ENCODE data around the gene MAML3. TPM values are rescaled to one million over a fixed set of nuclear protein-coding genes. Genes with fewer than 3 reads are reported as not detected.

Gene MAML3
- total RNA-seq, 2 experiments from 2014 or later = 2.5 to 2.6 TPM

GRCh38 chr4:140070366-140070765, 83.6 kb downstream of the MAML3 start:
- Mint-ChIP-seq H3K36me3 (ENCODE audit: low read depth) (no peaks in the 10 kb centered on the region), H3K4me1 (peaks cover 38% of the 10 kb centered on the region), H3K4me3 (peak overlapping the region; percentile 2), H3K27ac (peak overlapping the region; percentile 34), H3K9me3 (no peaks in the 10 kb centered on the region), H3K27me3 (peaks cover 39% of the 10 kb centered on the region)
- no peak for DNase-seq
- ChIA-PET CTCF (interaction anchor here (0.9 to 3.1 kb wide), 5 partner anchors 18 to 183 kb away, joined by 3 to 27 read pairs (median 4); no protein-coding TSS in a partner anchor), POLR2A (interaction anchor here (0.7 to 1.7 kb wide), 8 partner anchors 16 to 83 kb away, joined by 3 to 10 read pairs (median 4); no protein-coding TSS in a partner anchor)

DNA sequence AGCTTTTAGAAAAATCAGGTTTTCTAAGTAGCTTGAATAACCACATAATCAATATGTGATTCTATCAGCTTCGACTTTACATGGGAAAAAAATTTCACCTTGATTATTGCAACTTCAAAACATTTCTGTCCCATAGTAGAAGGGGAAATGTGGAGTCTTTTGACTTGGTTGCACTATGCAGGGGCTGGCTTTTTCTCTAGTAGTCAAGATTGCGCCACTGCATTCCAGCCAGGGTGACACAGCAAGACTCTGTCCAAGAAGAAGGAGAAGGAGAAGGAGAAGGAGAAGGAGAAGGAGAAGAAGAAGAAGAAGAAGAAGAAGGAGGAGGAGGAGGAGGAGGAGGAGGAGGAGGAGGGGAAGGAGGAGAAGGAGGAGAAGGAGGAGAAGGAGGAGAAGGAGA, 84.9 kb downstream of the MAML3 start:
- CTCF ChIA-PET = no interaction called here
- H3K4me3 Mint-ChIP-seq = no peak overlapping the region
- POLR2A ChIA-PET = no interaction called here

DNA sequence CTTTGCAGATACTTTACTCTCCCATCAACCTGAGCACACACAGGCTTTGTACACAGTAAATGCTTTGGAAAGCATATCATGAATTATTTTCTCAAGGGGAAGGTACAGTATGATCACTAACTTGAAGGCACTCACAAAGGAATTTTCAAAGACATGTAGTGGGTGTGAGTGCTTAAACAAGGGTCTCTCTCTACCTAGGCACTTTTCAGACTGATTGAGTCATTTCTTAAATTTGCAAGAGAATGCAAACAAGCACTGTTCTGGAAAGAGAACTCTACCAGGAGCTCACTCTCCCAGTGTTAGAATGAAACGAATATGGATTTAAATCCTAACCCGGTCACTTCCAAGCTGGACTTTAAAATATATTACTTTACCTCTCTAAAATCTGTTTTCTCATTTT, 85.7 kb downstream of the MAML3 start:
- Mint-ChIP-seq H3K27me3 (peaks cover 45% of the 10 kb centered on the region), H3K27ac (no peak overlapping the region), H3K4me1 (peaks cover 32% of the 10 kb centered on the region), H3K36me3 (ENCODE audit: low read depth) (no peaks in the 10 kb centered on the region), H3K4me3 (no peak overlapping the region), H3K9me3 (no peaks in the 10 kb centered on the region)
- CTCF ChIA-PET = no interaction called here
- no peak for DNase-seq
- POLR2A ChIA-PET = no interaction called here

More for the DNA sequence above, 84.9 kb downstream of the MAML3 start:
- Mint-ChIP-seq H3K36me3 (ENCODE audit: low read depth) (no peaks in the 10 kb centered on the region), H3K9me3 (no peaks in the 10 kb centered on the region), H3K27ac (no peak overlapping the region), H3K4me1 (peaks cover 38% of the 10 kb centered on the region), H3K27me3 (peaks cover 45% of the 10 kb centered on the region)
- no peak for DNase-seq

DNA sequence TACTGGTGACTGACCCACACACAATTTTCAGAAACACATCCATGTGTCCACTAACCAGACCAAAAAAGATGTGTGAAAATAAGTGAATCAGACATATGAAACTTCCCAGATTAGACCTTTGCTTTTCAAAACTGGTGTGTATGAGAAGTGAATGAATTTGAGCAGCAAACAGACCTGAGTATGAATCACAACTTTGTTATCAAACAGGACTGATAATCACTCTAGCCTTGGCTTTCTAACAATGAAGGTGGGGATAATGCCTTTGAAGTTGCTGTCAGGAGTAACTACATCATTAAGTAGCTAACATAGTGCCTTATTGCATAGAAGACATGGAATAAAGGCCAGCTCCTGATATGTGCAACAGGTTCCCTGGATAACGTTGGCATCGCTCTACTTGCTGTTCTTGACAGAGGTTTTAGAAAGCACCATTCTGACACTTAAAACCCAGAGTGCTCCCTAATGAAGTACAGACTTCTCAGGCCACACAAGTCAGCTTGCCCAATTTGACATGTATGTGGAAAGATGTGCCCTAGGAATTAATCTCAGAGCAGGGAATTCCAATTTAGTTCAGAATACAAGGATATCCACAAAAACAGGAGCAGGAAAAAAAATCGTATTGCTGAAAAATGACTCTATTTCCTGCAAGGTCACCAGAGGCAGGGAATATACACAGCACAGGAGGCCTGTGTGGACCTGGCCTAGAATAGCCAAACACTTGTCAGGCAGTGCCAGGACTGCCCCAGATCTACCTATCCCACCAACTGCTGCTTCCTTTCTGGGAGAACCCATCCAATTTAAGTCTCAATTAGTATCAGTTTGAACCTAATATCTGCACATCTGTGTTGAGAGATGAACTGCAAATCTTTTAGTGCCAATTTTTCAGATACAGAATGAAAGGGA, 87.7 kb downstream of the MAML3 start:
- CTCF ChIA-PET = no interaction called here
- peaks cover 52% of the 10 kb centered on the region for H3K27me3 Mint-ChIP-seq
- no peak overlapping the region for H3K4me3 Mint-ChIP-seq
- H3K4me1 Mint-ChIP-seq = peaks cover 14% of the 10 kb centered on the region
- no peaks in the 10 kb centered on the region for H3K9me3 Mint-ChIP-seq
- no peak for DNase-seq
- POLR2A ChIA-PET = no interaction called here
- no peak overlapping the region for H3K27ac Mint-ChIP-seq
- H3K36me3 Mint-ChIP-seq (ENCODE audit: low read depth) = no peaks in the 10 kb centered on the region

DNA sequence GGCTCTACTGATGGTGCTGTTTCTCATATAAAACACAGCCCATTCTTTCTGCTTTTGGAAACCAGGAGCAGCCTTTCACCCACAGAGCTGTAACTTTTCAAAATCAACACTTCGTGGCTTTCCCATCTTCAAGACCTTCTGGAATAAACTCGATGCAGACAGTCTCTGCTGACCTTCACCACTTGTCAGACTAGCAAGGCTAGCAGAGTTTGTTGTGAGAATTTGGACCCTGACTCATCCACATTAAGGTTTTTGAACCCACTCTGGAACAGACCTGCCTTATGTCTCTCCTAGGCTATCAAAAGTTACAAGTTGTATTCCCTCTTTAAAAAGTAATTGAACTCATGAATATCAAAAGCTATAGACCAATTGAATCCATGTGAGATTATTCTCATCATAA, 88.6 kb downstream of the MAML3 start:
- Mint-ChIP-seq H3K36me3 (ENCODE audit: low read depth) (no peaks in the 10 kb centered on the region), H3K27ac (no peak overlapping the region), H3K27me3 (peaks cover 59% of the 10 kb centered on the region), H3K4me3 (no peak overlapping the region), H3K4me1 (peaks cover 5% of the 10 kb centered on the region), H3K9me3 (no peaks in the 10 kb centered on the region)
- ChIA-PET CTCF (interaction anchor here (0.6 kb wide), 1 partner anchor 412 kb away, joined by 3 read pairs; no protein-coding TSS in a partner anchor), POLR2A (no interaction called here)
- DNase-seq = no peak

DNA sequence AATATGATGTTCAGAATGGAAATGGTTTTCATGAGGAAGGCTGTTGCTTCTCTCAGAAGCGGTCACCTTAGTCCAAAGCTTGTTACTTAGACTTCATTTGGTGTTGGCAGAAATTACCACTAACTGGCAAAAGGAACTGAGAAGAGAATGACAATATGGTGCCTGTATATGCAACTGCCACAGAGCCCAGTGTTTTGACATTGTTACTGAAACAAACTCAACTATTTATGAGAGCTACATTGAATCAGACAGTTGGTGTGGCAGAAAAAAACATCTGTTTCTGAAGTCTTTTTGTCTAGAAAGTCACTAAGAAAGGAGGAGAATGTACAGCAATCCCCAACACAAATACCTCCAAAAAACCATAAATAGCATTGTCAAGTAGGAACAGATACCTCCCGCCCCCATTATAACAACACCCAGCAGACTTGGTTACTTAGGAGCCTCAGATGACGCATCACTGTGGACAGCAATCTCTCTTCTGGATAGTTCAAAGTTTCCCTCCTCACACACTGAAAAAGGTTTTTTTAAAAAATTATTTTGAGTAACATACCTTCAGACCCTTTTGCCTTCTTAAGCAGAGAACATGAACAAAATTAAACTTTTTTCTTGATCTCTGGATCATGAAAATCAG, 92.2 kb downstream of the MAML3 start:
- ChIA-PET CTCF (no interaction called here), POLR2A (no interaction called here)
- no peak overlapping the region for H3K4me3 Mint-ChIP-seq
- no peak overlapping the region for H3K27ac Mint-ChIP-seq
- no peak for DNase-seq
- peaks cover 2% of the 10 kb centered on the region for H3K4me1 Mint-ChIP-seq
- H3K36me3 Mint-ChIP-seq (ENCODE audit: low read depth) = no peaks in the 10 kb centered on the region
- H3K9me3 Mint-ChIP-seq = no peaks in the 10 kb centered on the region
- H3K27me3 Mint-ChIP-seq = peaks cover 57% of the 10 kb centered on the region

- DNase-seq = no peak
- ChIA-PET POLR2A (no interaction called here), CTCF (no interaction called here)
- H3K27ac Mint-ChIP-seq = no peak overlapping the region
- H3K4me3 Mint-ChIP-seq = no peak overlapping the region
- H3K4me1 Mint-ChIP-seq = peaks cover 2% of the 10 kb centered on the region
- H3K27me3 Mint-ChIP-seq = peaks cover 56% of the 10 kb centered on the region
- no peaks in the 10 kb centered on the region for H3K36me3 Mint-ChIP-seq (ENCODE audit: low read depth)
- H3K9me3 Mint-ChIP-seq = no peaks in the 10 kb centered on the region
Measured at GRCh38 chr4:140061194-140061593, 92.8 kb downstream of the MAML3 start.

- ChIA-PET POLR2A (no interaction called here), CTCF (no interaction called here)
- H3K27ac Mint-ChIP-seq = no peak overlapping the region
- no peak overlapping the region for H3K4me3 Mint-ChIP-seq
- H3K4me1 Mint-ChIP-seq = peaks cover 9% of the 10 kb centered on the region
- no peak for DNase-seq
- H3K9me3 Mint-ChIP-seq = no peaks in the 10 kb centered on the region
- H3K27me3 Mint-ChIP-seq = peaks cover 56% of the 10 kb centered on the region
- H3K36me3 Mint-ChIP-seq (ENCODE audit: low read depth) = no peaks in the 10 kb centered on the region
Measured at GRCh38 chr4:140059159-140059558, 94.8 kb downstream of the MAML3 start.

GRCh38 chr4:140057701-140058100, 96.3 kb downstream of the MAML3 start:
- POLR2A ChIA-PET = no interaction called here
- H3K27me3 Mint-ChIP-seq = peaks cover 49% of the 10 kb centered on the region
- no peak overlapping the region for H3K4me3 Mint-ChIP-seq
- CTCF ChIA-PET = no interaction called here
- H3K36me3 Mint-ChIP-seq (ENCODE audit: low read depth) = no peaks in the 10 kb centered on the region
- no peaks in the 10 kb centered on the region for H3K9me3 Mint-ChIP-seq
- no peak overlapping the region for H3K27ac Mint-ChIP-seq
- peaks cover 16% of the 10 kb centered on the region for H3K4me1 Mint-ChIP-seq
- no peak for DNase-seq

DNA sequence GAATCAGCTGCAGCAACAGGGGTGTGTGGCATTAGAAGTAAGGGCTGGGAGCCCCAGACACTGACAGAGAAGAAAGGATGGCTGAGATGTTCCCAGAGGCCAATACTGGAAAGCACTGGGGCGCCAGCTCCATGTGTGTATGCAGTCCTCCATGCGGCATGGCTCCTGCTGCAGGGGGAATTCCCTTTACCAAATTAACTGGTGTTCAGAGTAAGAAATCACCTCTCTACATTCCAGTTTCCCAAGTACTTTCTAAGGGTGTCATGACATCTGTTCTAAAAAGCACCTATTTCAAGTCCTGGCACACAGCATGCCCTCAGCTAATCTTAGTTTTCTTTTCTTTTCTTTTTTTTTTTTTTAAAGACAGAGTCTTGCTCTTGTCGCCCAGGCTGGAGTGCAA, 98.0 kb downstream of the MAML3 start:
- H3K27ac Mint-ChIP-seq = no peak overlapping the region
- peaks cover 46% of the 10 kb centered on the region for H3K27me3 Mint-ChIP-seq
- no peaks in the 10 kb centered on the region for H3K36me3 Mint-ChIP-seq (ENCODE audit: low read depth)
- H3K9me3 Mint-ChIP-seq = no peaks in the 10 kb centered on the region
- DNase-seq = no peak
- CTCF ChIA-PET = no interaction called here
- peaks cover 16% of the 10 kb centered on the region for H3K4me1 Mint-ChIP-seq
- H3K4me3 Mint-ChIP-seq = no peak overlapping the region
- POLR2A ChIA-PET = interaction anchor here (0.6 kb wide), 1 partner anchor 342 kb away, joined by 3 read pairs; no protein-coding TSS in a partner anchor

DNA sequence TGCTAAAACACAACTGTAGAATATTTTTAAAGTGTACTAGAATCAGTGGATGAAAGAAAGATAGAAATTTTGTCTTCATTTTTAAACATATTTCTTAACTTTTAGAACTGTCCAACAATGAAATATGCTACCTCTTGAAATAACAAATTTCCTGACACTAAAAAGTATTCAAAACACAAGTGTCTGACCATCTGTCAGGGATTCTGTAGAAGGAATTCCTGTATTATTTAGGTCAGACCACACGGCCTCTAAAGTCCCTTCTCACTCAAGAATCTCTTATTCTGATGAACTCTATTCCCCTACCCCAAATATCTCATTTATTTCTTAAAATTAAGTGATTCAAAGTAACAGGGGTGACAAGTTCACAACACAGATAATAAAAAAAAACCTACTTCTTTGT, 99.1 kb downstream of the MAML3 start:
- peaks cover 50% of the 10 kb centered on the region for H3K27me3 Mint-ChIP-seq
- H3K9me3 Mint-ChIP-seq = no peaks in the 10 kb centered on the region
- DNase-seq = no peak
- H3K4me1 Mint-ChIP-seq = peaks cover 27% of the 10 kb centered on the region
- no peaks in the 10 kb centered on the region for H3K36me3 Mint-ChIP-seq (ENCODE audit: low read depth)
- no peak overlapping the region for H3K27ac Mint-ChIP-seq
- ChIA-PET CTCF (no interaction called here), POLR2A (no interaction called here)
- H3K4me3 Mint-ChIP-seq = no peak overlapping the region

GRCh38 chr4:140053185-140053584, 100.8 kb downstream of the MAML3 start:
- ChIA-PET CTCF (interaction anchor here (1.2 to 2.3 kb wide), 5 partner anchors 18 to 200 kb away, joined by 4 to 27 read pairs (median 12); no protein-coding TSS in a partner anchor), POLR2A (no interaction called here)
- H3K27ac Mint-ChIP-seq = no peak overlapping the region
- peaks cover 41% of the 10 kb centered on the region for H3K4me1 Mint-ChIP-seq
- H3K36me3 Mint-ChIP-seq (ENCODE audit: low read depth) = no peaks in the 10 kb centered on the region
- no peak for DNase-seq
- H3K27me3 Mint-ChIP-seq = peaks cover 56% of the 10 kb centered on the region
- no peak overlapping the region for H3K4me3 Mint-ChIP-seq
- no peaks in the 10 kb centered on the region for H3K9me3 Mint-ChIP-seq

DNA sequence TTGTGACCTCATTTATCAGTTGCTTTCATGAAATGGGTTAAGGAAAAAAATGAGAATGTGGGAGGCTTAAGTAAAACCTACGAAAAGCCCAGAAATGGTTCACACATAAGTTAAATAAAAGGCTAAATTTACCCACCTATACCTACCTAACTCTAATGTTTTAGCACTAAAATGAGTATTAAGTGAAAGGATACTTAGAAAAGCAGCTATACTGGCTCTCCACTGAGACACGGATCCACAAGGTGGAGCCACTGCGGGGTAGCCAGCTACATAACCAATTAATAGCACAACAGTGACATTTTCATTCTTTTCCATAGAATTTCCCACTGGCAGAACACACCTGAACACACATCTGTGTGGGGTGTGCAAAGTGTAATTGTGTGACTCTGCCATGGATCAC, 101.9 kb downstream of the MAML3 start:
- Mint-ChIP-seq H3K27me3 (peaks cover 59% of the 10 kb centered on the region), H3K9me3 (no peaks in the 10 kb centered on the region), H3K27ac (no peak overlapping the region), H3K4me3 (no peak overlapping the region), H3K36me3 (ENCODE audit: low read depth) (no peaks in the 10 kb centered on the region), H3K4me1 (peaks cover 39% of the 10 kb centered on the region)
- ChIA-PET CTCF (interaction anchor here (0.6 to 2.3 kb wide), 20 partner anchors 14 to 318 kb away, joined by 3 to 27 read pairs (median 3); partner anchors contain the start of gene MAML3), POLR2A (interaction anchor here (1.0 kb wide), 2 partner anchors 101 to 104 kb away, joined by 3 to 4 read pairs; no protein-coding TSS in a partner anchor)
- DNase-seq = peak; percentile 50

Measured in activated CD4-positive, alpha-beta memory T cell treated with anti-CD3 and anti-CD28 coated beads, Interleukin-2, amount 10 ng/mL, durations not matched to agents 7 days and 5 days (primary cell).